Smooth muscle cell (in vitro differentiated cells): ENCODE measurements around the gene CEBPB. TPM values are rescaled to one million over a fixed set of nuclear protein-coding genes. Genes with fewer than 3 reads are reported as not detected.

Experiments used
- DNase-seq: peaks from one replicate; lab custom pipeline; 2025; ENCODE audit not compliant: unreplicated experiment; lab: John Stamatoyannopoulos, UW
- H2AFZ ChIP-seq: fragments of 200-600 bp; sonication (generic); 2 replicates; pipeline ENCODE4 v1.6.0; 2016; ENCODE audit warnings: antibody characterized with exemption, low read depth, mild to moderate bottlenecking
- H3F3A ChIP-seq: fragments of 200-600 bp; sonication (generic); 2 replicates; pipeline ENCODE4 v1.6.0; 2017; ENCODE audit warnings: antibody characterized with exemption, low read depth
- H3K27ac ChIP-seq: fragments of 200-600 bp; sonication (generic); 2 replicates; pipeline ENCODE4 v1.5.1; 2016; ENCODE audit warnings: low read depth, mild to moderate bottlenecking
- H3K27me3 ChIP-seq: fragments of 200-600 bp; sonication (generic); 2 replicates; pipeline ENCODE4 v1.6.1; 2016; ENCODE audit warnings: low read depth, mild to moderate bottlenecking
- H3K36me3 ChIP-seq: fragments of 200-600 bp; sonication (generic); 2 replicates; pipeline ENCODE4 v1.5.1; 2016; ENCODE audit warnings: low read depth
- H3K4me1 ChIP-seq: fragments of 200-600 bp; sonication (generic); 2 replicates; pipeline ENCODE4 v1.5.1; 2016; ENCODE audit warnings: low read depth
- H3K4me2 ChIP-seq: fragments of 200-600 bp; sonication (generic); 2 replicates; pipeline ENCODE4 v1.6.0; 2016; ENCODE audit warnings: mild to moderate bottlenecking
- H3K4me3 ChIP-seq: fragments of 200-600 bp; sonication (generic); 2 replicates; pipeline ENCODE4 v1.5.1; 2016; ENCODE audit warnings: mild to moderate bottlenecking
- H3K79me2 ChIP-seq: fragments of 200-600 bp; sonication (generic); 2 replicates; pipeline ENCODE4 v1.6.0; 2016; ENCODE audit warnings: low read depth, mild to moderate bottlenecking
- H3K9ac ChIP-seq: fragments of 200-600 bp; sonication (generic); 2 replicates; pipeline ENCODE4 v1.6.0; 2016; ENCODE audit warnings: low read depth
- H3K9me3 ChIP-seq: fragments of 200-600 bp; sonication (generic); replicated peaks from 2 replicates; pipeline ENCODE4 v1.5.1; 2016; ENCODE audit warnings: low read depth
- H4K20me1 ChIP-seq: fragments of 200-600 bp; sonication (generic); 2 replicates; pipeline ENCODE4 v1.6.0; 2016; ENCODE audit warnings: low read depth
- CTCF ChIP-seq: fragments of 200-600 bp; sonication (generic); IDR thresholded peaks from 2 replicates; pipeline ENCODE4 v1.5.1; 2017; ENCODE audit warnings: borderline replicate concordance, mild to moderate bottlenecking, antibody characterized with exemption; ENCODE audit not compliant: insufficient read depth, poor library complexity, severe bottlenecking
- WGBS: methylation state at CpG from one replicate; pipeline ENCODE4 v1.1.7; 2016; ENCODE audit warnings: low lambda C conversion rate; 5-methylcytosine and 5-hydroxymethylcytosine counted together
- polyA plus RNA-seq: library from polyadenylated mRNA; unstranded; fragments of >200 nt; fragmentation: Nextera tagmentation; extraction: Ambion mirVana; gene quantifications from 2 replicates; pipeline ENCODE4 v1.2.1, GENCODE V29; 2016
- total RNA-seq: library from RNA; depleted of rRNA; stranded (reverse); fragments of >200 nt; gene quantifications from 2 replicates; pipeline ENCODE4 v1.2.3, GENCODE V29; 2014

The CEBPB gene
- total and polyA plus RNA-seq, 2 experiments from 2014 or later, result 38.0 to 117 TPM

- DNase-seq, result no peak
- Histone ChIP-seq H2AFZ (no peak overlapping the region), H3F3A (peaks cover 11% of the 10 kb centered on the region), H4K20me1 (peaks cover 51% of the 10 kb centered on the region), H3K79me2 (peaks cover 89% of the 10 kb centered on the region), H3K27me3 (no peaks in the 10 kb centered on the region), H3K36me3 (no peaks in the 10 kb centered on the region), H3K27ac (peak overlapping the region; percentile 98), H3K9ac (peak overlapping the region; percentile 68), H3K4me2 (peak overlapping the region; percentile 51), H3K9me3 (no peaks in the 10 kb centered on the region), H3K4me1 (peaks cover 12% of the 10 kb centered on the region), H3K4me3 (no peak overlapping the region)
- TF ChIP-seq CTCF, result no peak
- 70% methylated on average over 17 of the region's 17 CpGs for WGBS
Measured at GRCh38 chr20:50146732-50147662, 43.6 kb upstream of the CEBPB start.

- Histone ChIP-seq H4K20me1 (peaks cover 32% of the 10 kb centered on the region), H3K9ac (no peak overlapping the region), H3K36me3 (no peaks in the 10 kb centered on the region), H3F3A (peaks cover 4% of the 10 kb centered on the region), H3K27me3 (no peaks in the 10 kb centered on the region), H3K9me3 (no peaks in the 10 kb centered on the region), H3K27ac (peak overlapping the region; percentile 75), H3K4me3 (no peak overlapping the region), H3K4me2 (peak overlapping the region; percentile 100), H3K79me2 (peaks cover 86% of the 10 kb centered on the region), H3K4me1 (peaks cover 19% of the 10 kb centered on the region), H2AFZ (no peak overlapping the region)
- WGBS, result 89% methylated on average over 15 of the region's 16 CpGs
- no peak for TF ChIP-seq CTCF
- DNase-seq, result no peak
Measured at GRCh38 chr20:50149481-50150254, 41.0 kb upstream of the CEBPB start.

- Histone ChIP-seq H3F3A (no peaks in the 10 kb centered on the region), H3K4me1 (peaks cover 19% of the 10 kb centered on the region), H3K9me3 (no peaks in the 10 kb centered on the region), H3K9ac (no peak overlapping the region), H4K20me1 (peaks cover 32% of the 10 kb centered on the region), H3K27me3 (no peaks in the 10 kb centered on the region), H3K4me3 (peak overlapping the region; percentile 96), H3K79me2 (peaks cover 72% of the 10 kb centered on the region), H3K27ac (peak overlapping the region; percentile 75), H3K4me2 (peak overlapping the region; percentile 100), H3K36me3 (no peaks in the 10 kb centered on the region), H2AFZ (no peak overlapping the region)
- no peak for DNase-seq
- no peak for TF ChIP-seq CTCF
- whole genome bisulfite sequencing, result 70% methylated on average over 10 of the region's 10 CpGs
Measured at GRCh38 chr20:50151034-50151743, 39.4 kb upstream of the CEBPB start.
